WERI-Rb-1 (cell line): ENCODE data around the gene CPB1.

Experiments
- DNase-seq: peaks from one replicate; pipeline ENCODE4 v3.0.0-alpha.2; 2020
- H3K27ac ChIP-seq: fragments of 250-450 bp; sonication (Bioruptor Pico); 2 replicates; pipeline ENCODE4 v1.5.1; 2020; ENCODE audit warnings: mild to moderate bottlenecking, moderate library complexity
- H3K27me3 ChIP-seq: fragments of 250-450 bp; sonication (Bioruptor Pico); 2 replicates; pipeline ENCODE4 v1.5.1; 2021; ENCODE audit warnings: mild to moderate bottlenecking, low read depth, moderate library complexity; ENCODE audit not compliant: insufficient read depth, severe bottlenecking
- H3K36me3 ChIP-seq: fragments of 250-450 bp; sonication (Bioruptor Pico); 2 replicates; pipeline ENCODE4 v1.5.1; 2020; ENCODE audit warnings: mild to moderate bottlenecking, moderate library complexity
- H3K4me3 ChIP-seq: 2 replicates; pipeline ENCODE4 v1.5.1; 2011; ENCODE audit warnings: low read depth, mild to moderate bottlenecking, control low read depth, low read length
- H3K9me3 ChIP-seq: fragments of 250-450 bp; sonication (Bioruptor Pico); 2 replicates; pipeline ENCODE4 v1.5.1; 2021; ENCODE audit warnings: mild to moderate bottlenecking, moderate library complexity; ENCODE audit not compliant: severe bottlenecking
- CTCF ChIP-seq: IDR thresholded peaks from 2 replicates; pipeline ENCODE4 v1.5.1; 2011; ENCODE audit warnings: low read depth, mild to moderate bottlenecking, control low read depth, inconsistent platforms, low read length

The CPB1 gene

GRCh38 chr3:148853076-148853475 is 25.5 kb downstream of the CPB1 start:
- no peak overlapping the region for H3K4me3 ChIP-seq
- no peaks in the 10 kb centered on the region for H3K9me3 ChIP-seq
- no peaks in the 10 kb centered on the region for H3K36me3 ChIP-seq
- H3K27me3 ChIP-seq, result no peaks in the 10 kb centered on the region
- no peak for DNase-seq
- no peak overlapping the region for H3K27ac ChIP-seq
- TF ChIP-seq CTCF, result no peak

GRCh38 chr3:148854061-148854460 is 26.4 kb downstream of the CPB1 start:
- no peak for DNase-seq
- no peak overlapping the region for H3K4me3 ChIP-seq
- no peak for TF ChIP-seq CTCF
- no peaks in the 10 kb centered on the region for H3K27me3 ChIP-seq
- no peaks in the 10 kb centered on the region for H3K9me3 ChIP-seq
- H3K27ac ChIP-seq, result no peak overlapping the region
- H3K36me3 ChIP-seq, result no peaks in the 10 kb centered on the region

GRCh38 chr3:148856384-148856783 is 28.8 kb downstream of the CPB1 start:
- Histone ChIP-seq H3K27me3 (no peaks in the 10 kb centered on the region), H3K27ac (no peak overlapping the region), H3K9me3 (no peaks in the 10 kb centered on the region), H3K36me3 (no peaks in the 10 kb centered on the region), H3K4me3 (no peak overlapping the region)
- no peak for DNase-seq
- TF ChIP-seq CTCF, result no peak

GRCh38 chr3:148857316-148857715 is 29.7 kb downstream of the CPB1 start:
- DNase-seq, result no peak
- no peak for TF ChIP-seq CTCF
- no peak overlapping the region for H3K27ac ChIP-seq
- H3K27me3 ChIP-seq, result no peaks in the 10 kb centered on the region
- no peaks in the 10 kb centered on the region for H3K36me3 ChIP-seq
- no peaks in the 10 kb centered on the region for H3K9me3 ChIP-seq
- H3K4me3 ChIP-seq, result no peak overlapping the region

DNA sequence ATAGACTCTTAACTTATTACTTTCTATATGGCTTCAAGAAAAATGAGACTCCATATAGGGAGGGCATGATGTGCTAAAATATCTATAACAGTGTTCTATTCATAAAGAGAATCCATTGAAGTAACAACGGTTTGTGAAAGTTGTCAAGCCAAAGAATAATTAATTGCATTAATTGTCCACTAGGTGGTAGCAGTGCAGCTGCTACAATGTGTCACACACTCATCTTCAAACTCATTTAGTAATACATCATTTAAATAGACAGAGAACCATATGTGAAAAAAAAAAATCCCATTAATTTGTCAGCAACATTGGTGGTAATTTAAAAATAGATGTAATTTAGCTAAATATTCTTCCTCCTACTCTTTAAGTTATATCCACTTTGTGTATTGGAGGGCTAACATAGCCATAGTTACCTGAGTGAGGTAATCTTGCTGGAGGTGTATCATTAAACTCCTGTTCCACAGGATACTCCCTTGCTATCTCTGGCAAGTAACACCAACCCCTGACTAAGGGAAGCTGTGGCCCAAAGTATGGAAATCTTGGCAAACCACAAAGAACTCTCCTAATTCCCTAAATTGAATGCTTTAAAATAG is 33.8 kb downstream of the CPB1 start:
- Histone ChIP-seq H3K27ac (no peak overlapping the region), H3K36me3 (no peaks in the 10 kb centered on the region), H3K9me3 (no peaks in the 10 kb centered on the region), H3K27me3 (no peaks in the 10 kb centered on the region), H3K4me3 (no peak overlapping the region)
- no peak for DNase-seq
- peak; percentile 51 for TF ChIP-seq CTCF

- Histone ChIP-seq H3K9me3 (no peaks in the 10 kb centered on the region), H3K4me3 (no peak overlapping the region), H3K36me3 (no peaks in the 10 kb centered on the region), H3K27me3 (no peaks in the 10 kb centered on the region), H3K27ac (no peak overlapping the region)
- DNase-seq, result no peak
- no peak for TF ChIP-seq CTCF
Observed at GRCh38 chr3:148863297-148863696, 35.7 kb downstream of the CPB1 start.
